Fibroblast of peridontal ligament (primary cell): Measurements from ENCODE around the gene RPL18.

Experiments used
- DNase-seq: peaks from one replicate; pipeline ENCODE4 v3.0.0-alpha.2; 2010; ENCODE audit errors: extremely low read depth

Gene RPL18

GRCh38 chr19:48630296-48631063 lies 11.5 kb upstream of the RPL18 start:
- no peak for DNase-seq

GRCh38 chr19:48629599-48630295 lies 10.8 kb upstream of the RPL18 start:
- no peak for DNase-seq

DNA sequence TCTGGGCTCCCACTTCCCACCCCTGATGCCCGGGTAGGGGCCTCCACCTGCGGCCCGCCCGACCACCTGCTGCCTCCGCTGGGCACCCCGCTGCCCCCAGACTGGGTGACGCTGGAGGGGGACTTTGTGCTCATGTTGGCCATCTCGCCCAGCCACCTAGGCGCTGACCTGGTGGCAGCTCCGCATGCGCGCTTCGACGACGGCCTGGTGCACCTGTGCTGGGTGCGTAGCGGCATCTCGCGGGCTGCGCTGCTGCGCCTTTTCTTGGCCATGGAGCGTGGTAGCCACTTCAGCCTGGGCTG lies 10.3 kb upstream of the RPL18 start:
- DNase-seq: no peak

DNA sequence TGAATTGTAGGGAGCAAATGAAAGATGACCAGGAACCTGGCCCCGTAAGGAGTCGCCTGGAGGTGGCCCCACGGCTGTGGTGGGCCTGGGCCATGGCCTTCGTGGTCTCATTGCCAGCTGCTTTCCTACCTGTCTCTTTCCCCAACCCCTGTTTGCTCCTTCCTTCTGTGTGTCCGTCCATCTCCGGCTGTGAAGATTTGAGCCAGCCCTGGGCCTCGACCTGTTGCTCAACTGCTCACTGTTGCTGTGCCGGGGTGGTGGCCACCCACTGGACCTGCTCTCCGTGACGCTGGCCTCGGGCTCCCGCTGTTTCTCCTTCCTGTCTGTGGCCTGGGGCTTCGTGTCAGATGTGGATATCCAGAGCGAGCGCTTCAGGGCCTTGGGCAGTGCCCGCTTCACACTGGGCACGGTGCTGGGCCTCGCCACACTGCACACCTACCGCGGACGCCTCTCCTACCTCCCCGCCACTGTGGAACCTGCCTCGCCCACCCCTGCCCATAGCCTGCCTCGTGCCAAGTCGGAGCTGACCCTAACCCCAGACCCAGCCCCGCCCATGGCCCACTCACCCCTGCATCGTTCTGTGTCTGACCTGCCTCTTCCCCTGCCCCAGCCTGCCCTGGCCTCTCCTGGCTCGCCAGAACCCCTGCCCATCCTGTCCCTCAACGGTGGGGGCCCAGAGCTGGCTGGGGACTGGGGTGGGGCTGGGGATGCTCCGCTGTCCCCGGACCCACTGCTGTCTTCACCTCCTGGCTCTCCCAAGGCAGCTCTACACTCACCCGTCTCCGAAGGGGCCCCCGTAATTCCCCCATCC lies 9.7 kb upstream of the RPL18 start:
- DNase-seq: no peak

DNA sequence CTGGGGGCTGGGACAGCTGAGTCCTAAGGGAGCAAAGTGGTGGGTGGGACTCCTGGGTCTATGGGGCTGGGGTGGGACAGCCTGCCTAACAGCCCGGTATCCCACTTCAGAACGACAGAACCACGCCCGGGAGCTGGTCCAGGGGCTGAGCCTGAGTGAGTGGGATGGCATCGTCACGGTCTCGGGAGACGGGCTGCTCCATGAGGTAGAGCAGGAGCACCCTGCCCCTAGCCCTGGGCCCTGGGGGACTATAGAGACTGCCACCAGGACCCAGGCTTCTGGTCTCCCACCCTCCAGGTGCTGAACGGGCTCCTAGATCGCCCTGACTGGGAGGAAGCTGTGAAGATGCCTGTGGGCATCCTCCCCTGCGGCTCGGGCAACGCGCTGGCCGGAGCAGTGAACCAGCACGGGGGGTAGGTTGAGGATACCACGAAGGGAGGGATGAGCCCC lies 8.9 kb upstream of the RPL18 start:
- DNase-seq: no peak

- DNase-seq: no peak
These were observed 8.4 kb upstream of the RPL18 start for GRCh38 chr19:48627201-48627864.

- no peak for DNase-seq
These were observed 6.9 kb upstream of the RPL18 start for GRCh38 chr19:48625891-48626327.

GRCh38 chr19:48624791-48625723 lies 6.1 kb upstream of the RPL18 start:
- no peak for DNase-seq

DNA sequence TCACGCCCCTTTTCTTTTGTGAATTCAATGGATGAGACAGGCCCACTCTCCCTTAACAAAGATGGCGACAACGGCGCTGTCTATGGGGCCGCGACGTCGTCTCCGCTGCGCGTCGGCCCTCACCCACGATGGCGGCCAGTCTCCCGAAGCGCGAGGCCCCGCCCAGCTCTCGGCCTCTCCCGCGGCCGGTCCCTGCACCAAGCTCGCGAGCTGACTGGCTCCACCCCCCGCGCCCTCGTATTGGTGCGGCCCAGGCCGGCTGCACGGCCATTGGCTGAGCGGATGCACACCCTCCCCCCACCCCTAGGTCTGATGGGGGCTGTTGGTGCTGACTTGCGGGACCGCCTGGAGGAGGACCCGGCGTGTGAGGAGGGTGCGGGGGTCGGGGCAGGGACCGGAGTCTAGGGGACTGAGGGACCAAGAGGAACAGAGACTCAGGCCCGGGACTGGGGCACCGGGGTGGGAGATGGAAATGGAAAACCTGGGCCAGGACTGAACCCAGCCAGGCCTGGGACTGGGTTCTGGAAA lies 5.2 kb upstream of the RPL18 start:
- DNase-seq: peak; percentile 95

- DNase-seq: no peak
These were observed 4.6 kb upstream of the RPL18 start for GRCh38 chr19:48623556-48624066.

DNA sequence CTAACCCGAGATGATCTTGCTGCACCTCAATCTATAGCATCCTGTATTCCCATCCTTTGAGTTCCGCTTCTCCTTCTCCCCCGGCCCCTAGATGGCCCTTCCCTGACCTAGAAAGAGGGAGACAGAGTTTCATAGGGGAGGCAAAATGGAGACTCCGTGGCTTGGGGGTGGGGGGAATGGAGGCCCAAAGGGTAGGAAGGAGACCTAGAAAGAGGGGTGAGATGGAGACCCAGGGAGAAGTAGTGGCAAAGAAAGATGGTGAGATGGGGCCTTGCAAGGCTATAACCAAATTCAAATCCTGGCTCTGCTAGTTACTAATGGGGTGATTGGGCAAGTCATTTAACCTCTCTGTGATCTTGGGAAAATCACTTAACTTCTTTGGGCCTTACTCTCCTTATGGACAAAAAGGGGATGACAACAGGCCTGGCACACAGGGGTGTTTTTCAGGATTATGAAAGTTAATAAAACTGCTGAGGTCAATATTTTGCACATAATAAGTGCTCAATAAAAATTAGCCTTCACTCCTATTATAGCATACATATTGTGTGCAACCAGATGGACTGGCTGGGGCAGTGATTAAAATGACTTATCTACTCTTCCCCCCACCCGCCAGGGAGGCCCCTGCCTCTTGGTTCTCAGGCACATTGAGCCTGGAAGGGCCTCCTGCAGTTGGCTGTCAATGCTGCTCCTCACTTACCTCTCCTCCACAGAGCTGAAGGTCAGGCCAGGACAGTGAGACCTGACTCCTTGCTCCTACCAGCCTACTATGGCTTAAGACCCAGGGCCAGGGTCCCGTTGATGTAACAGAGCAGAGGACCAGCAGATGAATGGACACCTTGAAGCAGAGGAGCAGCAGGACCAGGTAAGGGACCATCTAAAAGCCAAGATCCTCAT lies 961 bp upstream of the RPL18 start:
- peak; percentile 50 for DNase-seq

DNA sequence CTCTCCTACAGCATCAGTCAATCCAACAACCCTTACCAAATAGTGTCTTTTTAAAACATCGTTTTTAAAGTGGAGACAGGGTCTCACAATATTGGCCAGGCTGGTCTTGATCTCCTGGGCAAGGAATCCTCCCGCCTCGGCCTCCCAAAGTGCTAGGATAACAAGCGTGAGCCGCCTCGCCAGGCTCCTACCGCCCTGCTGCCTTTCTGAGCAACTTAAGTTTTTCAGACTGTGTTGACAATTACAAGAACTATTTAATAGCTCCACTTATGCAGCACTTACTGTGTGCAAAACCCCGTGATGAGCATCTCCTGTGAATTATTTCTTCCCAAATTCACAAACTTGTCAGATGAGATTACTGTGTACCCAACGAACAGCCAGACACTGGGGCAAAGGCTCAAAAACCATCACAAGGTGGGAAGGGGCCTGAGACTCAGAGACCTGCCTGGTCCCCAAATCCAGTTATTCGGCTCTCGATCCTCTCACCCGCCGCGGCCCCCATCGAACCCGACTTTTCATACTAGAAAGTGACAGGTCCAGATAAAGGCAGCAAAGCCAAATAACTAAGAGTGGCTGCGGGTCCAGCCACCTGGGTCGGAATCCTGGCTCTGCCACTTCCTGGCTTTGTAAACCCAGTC lies 581 bp downstream of the RPL18 start:
- no peak for DNase-seq

GRCh38 chr19:48617146-48617937 lies 1.6 kb downstream of the RPL18 start:
- DNase-seq: peak; percentile 39

DNA sequence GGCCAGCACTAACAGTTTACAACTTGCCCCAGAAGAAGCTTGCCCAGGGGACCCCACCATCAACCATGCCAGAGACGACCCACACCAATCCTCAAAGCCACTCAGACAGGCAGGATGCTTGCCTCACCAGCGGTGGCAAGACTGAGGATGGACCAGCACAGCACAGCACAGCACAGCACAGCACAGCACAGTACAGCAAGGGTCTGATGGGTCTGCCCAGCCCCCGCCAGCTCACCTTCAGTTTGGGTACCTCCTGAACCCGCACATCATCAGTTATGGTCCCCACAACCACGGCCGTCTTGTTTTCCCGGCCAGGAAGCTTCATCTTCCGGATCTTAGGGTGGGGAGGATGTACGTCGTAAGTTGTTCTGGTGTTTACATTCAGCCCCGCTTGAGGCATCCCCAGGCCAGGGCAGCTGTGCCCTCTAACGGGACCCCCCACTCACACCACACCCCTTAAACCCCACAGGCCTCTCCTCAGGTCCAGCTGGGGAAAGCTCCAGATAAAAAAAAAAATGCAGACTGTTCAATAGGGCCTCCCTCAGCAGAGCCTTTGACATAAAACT lies 2.4 kb downstream of the RPL18 start:
- no peak for DNase-seq

GRCh38 chr19:48616041-48616436 lies 2.9 kb downstream of the RPL18 start:
- no peak for DNase-seq

- no peak for DNase-seq
These were observed 3.5 kb downstream of the RPL18 start for GRCh38 chr19:48615231-48616040.
